Thyroid gland (tissue), 4 donors: ENCODE measurements around the gene SDC4.

Experiments used
- CTCF ChIP-seq, 6 experiments: fragments of 200-600 bp in 3 of 6; fragments of 450-650 bp in 3 of 6; sonication (generic) in 3 of 6; IDR thresholded peaks; one replicate each; pipeline ENCODE4 v1.5.1; 2016 to 2019; ENCODE audit warnings: antibody characterized with exemption in 6 of 6, mild to moderate bottlenecking in 2 of 6, inconsistent platforms in 1 of 6, moderate library complexity in 1 of 6
- POLR2A ChIP-seq, 2 donors: fragments of 450-650 bp; IDR thresholded peaks; one replicate each; pipeline ENCODE4 v1.6.1; 2017; ENCODE audit warnings: antibody characterized with exemption in 2 of 2, mild to moderate bottlenecking in 2 of 2, moderate library complexity in 1 of 2

DNA sequence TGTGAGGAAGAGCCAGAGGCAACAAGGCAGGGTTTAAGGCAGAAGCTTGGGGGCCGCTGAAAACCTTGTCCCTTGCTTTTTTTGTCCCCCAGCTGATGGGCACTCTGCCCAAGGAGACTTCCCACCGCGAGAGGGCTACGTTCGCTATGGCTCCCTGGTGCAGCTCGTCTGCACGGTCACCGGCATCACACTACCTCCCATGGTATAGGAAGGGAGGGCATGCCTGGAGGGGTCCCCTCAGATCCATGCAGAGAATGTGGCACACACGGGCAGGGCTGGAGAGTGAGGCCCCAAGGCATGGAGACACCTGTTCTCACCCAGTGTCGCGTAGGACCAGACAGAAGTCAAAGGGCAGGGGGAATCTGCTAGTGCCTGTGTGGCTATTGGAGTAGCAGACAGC is 34.3 kb downstream of the SDC4 start:
- TF ChIP-seq CTCF (IDR thresholded peaks at IDR 0.05) (no peak), POLR2A (IDR thresholded peaks at IDR 0.05) (no peak)
